ENCODE measurements around the gene MT1X.

The MT1X gene

GRCh38 chr16:56679818-56680217 lies 2.5 kb upstream of the MT1X start:
- DNase-seq, result no peak

DNA sequence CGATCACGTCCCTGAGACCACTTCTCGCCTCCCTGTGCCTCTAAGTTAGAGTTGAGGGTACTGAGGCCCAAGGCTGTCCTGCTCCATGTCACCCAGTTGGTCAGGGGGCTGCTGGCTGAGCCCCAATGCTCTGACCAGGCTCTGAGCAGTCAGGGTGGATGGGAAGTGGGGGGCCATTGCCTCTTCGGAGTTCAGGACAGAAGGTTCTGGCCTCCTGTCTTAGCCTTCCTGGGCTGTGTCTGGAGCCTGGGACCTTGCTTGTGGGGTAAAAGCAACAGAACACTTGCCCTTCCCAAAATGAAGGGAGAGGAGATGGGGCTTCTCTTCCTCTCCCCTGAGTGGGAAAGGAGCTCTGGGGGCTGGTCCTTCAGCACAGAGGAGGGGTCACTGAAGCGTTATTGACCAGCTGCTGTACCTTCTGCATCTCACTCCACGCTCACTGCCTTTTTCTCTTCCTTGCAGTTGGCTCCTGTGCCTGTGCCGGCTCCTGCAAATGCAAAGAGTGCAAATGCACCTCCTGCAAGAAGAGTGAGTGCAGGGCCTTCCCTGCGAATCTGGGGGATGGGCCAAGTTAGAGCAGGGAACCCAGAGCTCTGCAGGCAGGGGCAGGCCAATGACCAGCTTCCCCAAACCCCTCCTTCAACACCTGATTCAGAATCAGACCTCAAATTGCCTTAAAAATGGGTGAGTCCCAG lies 580 bp downstream of the MT1X start:
- DNase-seq, result no peak

DNA sequence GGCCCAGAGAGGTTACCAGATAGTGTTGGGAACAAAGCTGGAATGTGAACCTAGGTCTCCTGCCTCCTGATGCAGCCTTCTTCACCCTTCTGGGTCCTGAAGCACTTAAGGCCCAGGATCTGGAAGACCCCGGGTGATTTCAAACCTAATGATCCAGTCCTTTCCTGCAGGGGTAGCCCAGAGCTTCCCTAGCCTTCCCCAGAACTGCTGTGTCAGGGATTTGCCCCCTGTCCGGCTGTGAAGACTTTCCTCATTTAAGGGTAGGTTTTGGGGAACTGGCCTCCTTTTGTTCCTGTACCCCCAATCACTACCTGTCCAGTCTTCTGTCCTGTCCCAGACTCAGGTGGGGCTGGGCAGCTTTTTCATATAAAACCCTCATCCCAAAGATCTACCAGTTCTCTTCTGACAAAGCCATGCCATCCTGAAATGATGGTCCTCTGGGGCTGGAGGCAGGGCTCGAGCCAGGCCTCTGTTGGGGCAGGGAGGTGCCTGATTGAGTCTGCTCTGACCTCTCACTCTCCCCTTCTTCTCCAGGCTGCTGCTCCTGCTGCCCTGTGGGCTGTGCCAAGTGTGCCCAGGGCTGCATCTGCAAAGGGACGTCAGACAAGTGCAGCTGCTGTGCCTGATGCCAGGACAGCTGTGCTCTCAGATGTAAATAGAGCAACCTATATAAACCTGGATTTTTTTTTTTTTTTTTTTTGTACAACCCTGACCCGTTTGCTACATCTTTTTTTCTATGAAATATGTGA lies 1.3 kb downstream of the MT1X start:
- DNase-seq, result no peak

DNA sequence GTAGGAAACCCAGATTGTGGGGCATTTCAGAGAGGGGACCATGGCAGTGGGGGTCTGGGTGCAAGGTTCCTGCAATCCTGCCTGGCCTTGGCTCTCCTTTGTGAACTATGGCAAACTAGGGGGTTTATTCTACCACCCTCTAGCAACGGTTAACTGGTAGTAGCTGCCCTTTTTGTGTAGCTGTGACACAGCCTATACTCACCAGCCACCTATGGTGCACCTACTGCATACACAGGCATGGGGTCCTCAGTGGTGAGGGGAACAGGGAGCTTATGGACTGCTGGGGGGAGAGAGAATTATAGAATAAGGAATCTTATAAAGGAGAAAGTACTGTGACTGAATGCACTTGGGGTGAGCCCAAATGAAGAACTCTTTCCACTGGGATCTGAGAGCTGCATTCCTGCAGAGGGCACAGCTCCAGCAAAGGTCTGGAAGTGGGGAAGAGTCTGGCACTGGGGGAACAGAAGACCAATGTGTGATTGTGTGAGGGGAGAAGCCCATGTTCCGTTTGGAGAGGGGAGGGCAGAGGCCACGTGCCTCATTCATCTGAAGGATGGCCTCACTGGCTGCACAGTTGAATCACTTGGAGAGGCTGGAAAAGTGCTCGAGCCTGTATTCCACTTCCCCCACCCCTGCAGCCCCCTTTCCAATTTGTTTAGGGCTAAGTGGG lies 2.1 kb downstream of the MT1X start:
- no peak for DNase-seq

DNA sequence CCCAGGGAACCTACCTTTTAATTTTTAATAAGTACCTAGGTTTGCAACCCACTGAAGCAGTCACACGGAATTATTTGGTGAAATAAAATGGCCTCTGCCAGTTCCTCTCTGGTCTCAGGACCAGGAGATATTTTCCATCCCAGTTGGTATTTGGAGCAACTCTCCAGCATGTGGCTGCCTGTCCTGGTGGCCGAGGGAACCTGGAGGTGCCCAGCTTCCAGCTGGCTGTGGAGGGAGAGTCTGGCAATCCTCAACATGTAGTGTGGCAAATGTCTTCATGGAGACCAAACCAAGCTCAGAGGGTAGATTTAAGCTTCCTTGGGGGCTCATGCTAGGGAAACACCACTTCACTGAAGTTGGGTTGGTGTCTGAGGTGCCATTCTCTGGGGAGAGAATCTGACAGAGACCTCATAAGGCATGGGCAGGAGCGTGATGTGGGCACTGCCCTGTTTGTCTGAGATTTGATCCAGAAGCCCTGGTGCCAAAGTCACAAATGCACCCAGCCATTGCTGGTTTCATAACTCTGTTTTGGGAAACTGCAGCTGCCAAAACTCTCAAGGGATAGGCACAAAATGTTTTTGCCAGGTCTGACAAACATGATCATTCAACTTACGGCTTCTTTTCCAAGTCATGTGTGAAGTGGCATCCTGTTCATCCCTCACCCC lies 2.8 kb downstream of the MT1X start:
- DNase-seq, result no peak

GRCh38 chr16:56686758-56687157 lies 4.5 kb downstream of the MT1X start:
- no peak for DNase-seq

DNA sequence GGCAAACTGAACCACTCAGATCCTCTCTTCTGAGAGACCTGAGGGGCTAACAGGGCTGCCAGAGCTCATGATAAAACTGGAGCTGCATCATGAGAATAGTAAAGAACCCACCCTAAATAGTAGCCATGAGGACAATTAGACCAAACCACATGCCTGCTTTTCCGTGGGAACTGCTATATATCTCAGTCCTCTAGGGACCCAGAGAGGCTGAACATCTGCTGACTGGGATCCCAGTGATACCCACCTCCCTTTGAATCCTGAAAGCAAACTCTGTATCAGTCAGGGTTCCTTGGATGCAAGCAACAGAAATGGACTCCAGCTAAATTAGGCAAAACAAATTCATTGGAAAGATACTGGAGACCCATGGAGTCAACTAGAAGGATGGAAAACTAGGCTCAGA lies 6.5 kb downstream of the MT1X start:
- no peak for DNase-seq

DNA sequence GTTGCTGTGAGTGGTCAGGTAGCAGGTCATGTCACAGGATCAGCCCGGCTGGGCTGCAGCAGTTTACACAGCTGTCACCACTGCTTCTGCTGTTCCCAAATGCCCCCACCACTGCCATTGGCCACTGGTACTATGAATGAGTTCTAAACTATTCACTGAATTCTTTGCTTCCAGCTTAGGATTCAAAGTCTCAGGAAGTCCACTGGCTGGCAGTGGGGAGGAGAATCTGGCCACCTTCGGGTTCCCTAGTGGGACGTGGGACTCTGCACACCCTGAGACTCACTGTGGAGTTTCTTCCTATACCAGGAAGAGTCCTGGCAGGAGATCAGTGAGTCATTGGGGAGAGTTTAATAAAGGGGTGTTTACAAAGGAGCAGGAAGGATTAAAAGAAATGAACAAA lies 6.9 kb downstream of the MT1X start:
- no peak for DNase-seq

DNA sequence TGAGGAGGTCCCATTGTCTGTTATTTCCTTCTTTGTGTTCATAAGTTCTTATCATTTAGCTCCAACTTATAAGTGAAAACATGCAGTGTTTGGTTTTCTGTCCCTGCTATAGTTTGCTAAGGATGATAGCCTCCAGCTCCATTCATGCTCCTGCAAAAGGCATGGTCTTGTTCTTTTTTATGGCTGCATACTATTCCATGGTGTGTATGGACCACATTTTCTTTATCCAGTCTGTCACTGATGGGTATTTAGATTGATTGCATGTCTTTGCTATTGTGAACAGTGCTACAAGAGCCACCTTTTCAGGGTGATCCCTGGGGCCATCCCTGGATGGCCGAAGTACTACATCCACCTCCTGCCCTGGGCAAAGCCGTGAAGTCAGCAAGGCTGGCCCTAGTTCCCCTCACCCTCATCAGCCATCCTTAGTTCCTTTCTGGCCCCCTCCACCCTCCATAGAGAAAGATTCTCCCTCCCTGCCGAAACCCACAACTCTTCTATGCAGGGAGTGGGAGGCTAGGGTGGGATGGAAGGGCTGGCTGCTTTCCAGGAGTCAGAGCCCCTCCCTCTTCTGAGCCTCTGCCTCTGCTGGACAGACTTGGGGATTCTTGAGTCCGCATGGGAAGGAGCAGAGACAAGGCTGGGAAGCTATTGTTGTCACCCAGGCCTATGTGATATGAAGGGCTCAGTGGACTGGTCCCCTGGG lies 8.3 kb downstream of the MT1X start:
- DNase-seq, result no peak

GRCh38 chr16:56691885-56692284 lies 9.6 kb downstream of the MT1X start:
- DNase-seq, result peak in 1 of 3 experiments; percentile 2

GRCh38 chr16:56695246-56695645 lies 13.0 kb downstream of the MT1X start:
- DNase-seq, result no peak

- DNase-seq, result no peak
Observed at GRCh38 chr16:56697456-56698155, 15.3 kb downstream of the MT1X start.

DNA sequence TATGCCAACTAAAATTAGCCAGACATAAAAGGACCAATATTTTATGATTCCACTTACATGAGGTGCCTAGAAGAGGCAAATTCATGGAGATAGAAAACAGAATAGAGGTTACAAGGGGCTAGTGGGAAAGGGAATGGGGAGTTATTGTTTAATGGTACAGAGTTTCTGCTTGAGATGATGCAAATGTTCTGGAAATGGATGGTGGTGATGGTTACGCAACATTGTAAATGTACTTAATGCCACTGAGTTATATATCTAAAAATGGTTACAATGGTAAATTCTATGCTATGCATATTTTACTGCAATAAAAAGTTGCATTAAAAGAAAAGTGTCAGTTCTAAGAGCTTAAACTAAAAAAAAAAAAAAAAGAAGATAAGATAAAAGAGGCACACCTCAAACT lies 17.9 kb downstream of the MT1X start:
- DNase-seq, result no peak

- no peak for DNase-seq
Observed at GRCh38 chr16:56700631-56701030, 18.4 kb downstream of the MT1X start.

GRCh38 chr16:56701534-56701933 lies 19.3 kb downstream of the MT1X start:
- DNase-seq, result no peak

- no peak for DNase-seq
Observed at GRCh38 chr16:56702836-56703235, 20.6 kb downstream of the MT1X start.

GRCh38 chr16:56708525-56709442 lies 26.5 kb downstream of the MT1X start:
- peak in 1 of 3 experiments; percentile 4 for DNase-seq

GRCh38 chr16:56709443-56710040 lies 27.3 kb downstream of the MT1X start:
- no peak for DNase-seq

DNA sequence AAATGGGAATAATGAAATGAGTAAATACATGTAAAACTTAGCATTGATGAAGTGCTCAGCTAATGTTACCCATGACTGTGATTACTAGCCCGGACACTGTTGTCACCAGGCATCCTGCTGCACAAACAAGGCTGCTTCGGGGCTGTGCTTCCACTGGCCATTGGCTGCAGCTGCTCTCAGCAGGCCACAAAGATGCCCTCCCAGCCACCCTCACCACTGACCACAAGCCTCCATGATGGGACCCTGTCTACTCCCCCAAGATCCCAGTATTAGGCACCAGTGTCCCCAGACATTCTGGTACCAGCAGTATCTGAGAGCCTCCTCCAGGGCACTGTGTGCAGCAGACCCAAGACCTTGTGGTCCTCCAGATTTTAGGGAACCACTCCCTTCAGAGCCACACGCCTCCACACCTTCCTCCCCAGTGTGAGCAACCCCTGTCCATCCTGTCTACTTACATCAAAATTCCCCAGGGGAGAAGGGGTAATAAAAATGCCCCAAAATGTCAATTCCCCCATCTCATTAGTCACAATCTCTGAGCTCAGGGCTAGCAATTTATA lies 28.0 kb downstream of the MT1X start:
- DNase-seq, result no peak

DNA sequence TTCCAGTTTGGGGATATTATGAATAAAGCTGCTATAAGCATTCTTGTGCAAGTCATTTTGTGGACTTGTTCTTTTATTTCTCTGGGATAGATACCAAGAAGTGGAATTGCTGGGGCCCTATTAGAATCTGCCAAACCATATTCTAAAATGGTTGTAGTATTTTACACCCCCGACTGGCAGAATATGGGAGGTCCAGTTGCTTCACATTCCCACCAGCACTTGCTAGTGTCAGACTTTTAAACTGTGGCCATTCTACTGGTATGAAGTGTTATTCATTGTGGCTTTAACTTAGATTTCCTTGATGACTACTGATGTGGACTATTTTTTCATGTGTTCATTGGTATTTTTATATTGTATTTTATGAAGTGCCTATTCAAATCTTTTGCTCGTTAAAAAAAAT lies 29.6 kb downstream of the MT1X start:
- DNase-seq, result no peak

Data from NCI-H1417 (cell line).